ENCODE measurements around the gene SMYD3. TPM values are rescaled to one million over a fixed set of nuclear protein-coding genes. Genes with fewer than 3 reads are reported as not detected.

The SMYD3 gene
- total and polyA plus RNA-seq, 2 of the 13 experiments (the other 11 are each of a cell fraction or from before 2014, with no cell fraction given), result 27.7 to 35.8 TPM

DNA sequence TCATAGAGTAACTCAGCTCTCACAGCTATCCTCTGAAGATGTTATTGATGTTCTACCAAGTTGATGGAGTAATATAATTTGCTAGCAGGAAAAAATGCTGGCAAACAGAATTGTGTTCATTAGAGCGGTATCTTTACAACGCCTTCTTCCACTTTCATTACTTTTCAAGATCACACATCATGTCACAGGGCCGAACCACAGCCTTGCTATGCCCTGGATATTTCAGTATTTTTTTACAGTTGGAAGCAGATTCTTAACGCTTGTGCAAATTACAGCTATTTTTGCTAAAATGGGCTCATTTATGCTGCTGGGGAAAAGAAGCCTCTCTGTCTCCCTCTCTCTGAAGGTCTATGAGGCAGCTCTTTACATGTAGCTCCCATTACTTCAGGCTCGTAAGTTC is 720.1 kb downstream of the SMYD3 start:
- in situ Hi-C loops (cut with HindIII; ENCODE audit: extremely low pct_ligation_motif_present, low pct_unique_long_range_greater_than_20kb), result no loop called here
- BruUV-seq (replicated peaks), result no TSS peak
- Histone ChIP-seq H3K27ac (ENCODE audit: extremely low read length, insufficient read depth, low read length) (no peak overlapping the region), H3K4me2 (ENCODE audit: low read depth, low read length) (no peak overlapping the region), H3K79me2 (ENCODE audit: insufficient read depth, low read length) (no peaks in the 10 kb centered on the region), H4K20me1 (ENCODE audit: insufficient read depth, low read length) (no peaks in the 10 kb centered on the region), H3K36me3 (replicated peaks in 1 of 2; ENCODE audit: control insufficient read depth in 1 of 2, insufficient read depth in 2 of 2, low read length in 2 of 2) (no peaks in the 10 kb centered on the region), H2AFZ (ENCODE audit: low read length) (no peak overlapping the region), H3K9me3 (ENCODE audit: low read length) (no peaks in the 10 kb centered on the region), H3K9ac (ENCODE audit: insufficient read depth, low read depth, low read length) (no peak overlapping the region), H3K4me3 (replicated peaks in 1 of 3; ENCODE audit: insufficient read depth in 1 of 3, low read depth in 2 of 3, low read length in 3 of 3) (no peak overlapping the region), H3K4me1 (ENCODE audit: insufficient read depth, low read length) (no peaks in the 10 kb centered on the region), H3K27me3 (ENCODE audit: control insufficient read depth in 1 of 2, insufficient read depth in 2 of 2, low read length in 2 of 2) (no peaks in the 10 kb centered on the region)
- WGBS (ENCODE audit: low lambda C conversion rate), result 98% methylated on average over 5 of the region's 5 CpGs
- ATAC-seq, result no peak
- TF ChIP-seq ZNF678 (CRISPR knock-in tag; IDR thresholded peaks at IDR 0.05) (no peak), ZNF510 (CRISPR knock-in tag; IDR thresholded peaks at IDR 0.05; ENCODE audit: low read depth) (no peak), ZNF773 (CRISPR knock-in tag; IDR thresholded peaks at IDR 0.05; ENCODE audit: borderline replicate concordance) (no peak), ZNF703 (CRISPR knock-in tag; IDR thresholded peaks at IDR 0.05; ENCODE audit: borderline replicate concordance) (no peak), MIXL1 (CRISPR knock-in tag; IDR thresholded peaks at IDR 0.05) (no peak), NR2C2 (CRISPR knock-in tag; IDR thresholded peaks at IDR 0.05; ENCODE audit: borderline replicate concordance) (no peak), KMT2A (CRISPR knock-in tag; IDR thresholded peaks at IDR 0.05) (no peak), HNRNPH1 (optimal IDR thresholded peaks at IDR 0.05; ENCODE audit: low read depth, low read length) (no peak)
- TF ChIP-seq, protein P1, sequence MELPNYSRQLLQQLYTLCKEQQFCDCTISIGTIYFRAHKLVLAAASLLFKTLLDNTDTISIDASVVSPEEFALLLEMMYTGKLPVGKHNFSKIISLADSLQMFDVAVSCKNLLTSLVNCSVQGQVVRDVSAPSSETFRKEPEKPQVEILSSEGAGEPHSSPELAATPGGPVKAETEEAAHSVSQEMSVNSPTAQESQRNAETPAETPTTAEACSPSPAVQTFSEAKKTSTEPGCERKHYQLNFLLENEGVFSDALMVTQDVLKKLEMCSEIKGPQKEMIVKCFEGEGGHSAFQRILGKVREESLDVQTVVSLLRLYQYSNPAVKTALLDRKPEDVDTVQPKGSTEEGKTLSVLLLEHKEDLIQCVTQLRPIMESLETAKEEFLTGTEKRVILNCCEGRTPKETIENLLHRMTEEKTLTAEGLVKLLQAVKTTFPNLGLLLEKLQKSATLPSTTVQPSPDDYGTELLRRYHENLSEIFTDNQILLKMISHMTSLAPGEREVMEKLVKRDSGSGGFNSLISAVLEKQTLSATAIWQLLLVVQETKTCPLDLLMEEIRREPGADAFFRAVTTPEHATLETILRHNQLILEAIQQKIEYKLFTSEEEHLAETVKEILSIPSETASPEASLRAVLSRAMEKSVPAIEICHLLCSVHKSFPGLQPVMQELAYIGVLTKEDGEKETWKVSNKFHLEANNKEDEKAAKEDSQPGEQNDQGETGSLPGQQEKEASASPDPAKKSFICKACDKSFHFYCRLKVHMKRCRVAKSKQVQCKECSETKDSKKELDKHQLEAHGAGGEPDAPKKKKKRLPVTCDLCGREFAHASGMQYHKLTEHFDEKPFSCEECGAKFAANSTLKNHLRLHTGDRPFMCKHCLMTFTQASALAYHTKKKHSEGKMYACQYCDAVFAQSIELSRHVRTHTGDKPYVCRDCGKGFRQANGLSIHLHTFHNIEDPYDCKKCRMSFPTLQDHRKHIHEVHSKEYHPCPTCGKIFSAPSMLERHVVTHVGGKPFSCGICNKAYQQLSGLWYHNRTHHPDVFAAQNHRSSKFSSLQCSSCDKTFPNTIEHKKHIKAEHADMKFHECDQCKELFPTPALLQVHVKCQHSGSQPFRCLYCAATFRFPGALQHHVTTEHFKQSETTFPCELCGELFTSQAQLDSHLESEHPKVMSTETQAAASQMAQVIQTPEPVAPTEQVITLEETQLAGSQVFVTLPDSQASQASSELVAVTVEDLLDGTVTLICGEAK (IDR thresholded peaks at IDR 0.05), result no peak
- TF ChIP-seq, protein P1 (CRISPR knock-in tag; IDR thresholded peaks at IDR 0.05), result no peak
- TF ChIP-seq, protein P2, sequence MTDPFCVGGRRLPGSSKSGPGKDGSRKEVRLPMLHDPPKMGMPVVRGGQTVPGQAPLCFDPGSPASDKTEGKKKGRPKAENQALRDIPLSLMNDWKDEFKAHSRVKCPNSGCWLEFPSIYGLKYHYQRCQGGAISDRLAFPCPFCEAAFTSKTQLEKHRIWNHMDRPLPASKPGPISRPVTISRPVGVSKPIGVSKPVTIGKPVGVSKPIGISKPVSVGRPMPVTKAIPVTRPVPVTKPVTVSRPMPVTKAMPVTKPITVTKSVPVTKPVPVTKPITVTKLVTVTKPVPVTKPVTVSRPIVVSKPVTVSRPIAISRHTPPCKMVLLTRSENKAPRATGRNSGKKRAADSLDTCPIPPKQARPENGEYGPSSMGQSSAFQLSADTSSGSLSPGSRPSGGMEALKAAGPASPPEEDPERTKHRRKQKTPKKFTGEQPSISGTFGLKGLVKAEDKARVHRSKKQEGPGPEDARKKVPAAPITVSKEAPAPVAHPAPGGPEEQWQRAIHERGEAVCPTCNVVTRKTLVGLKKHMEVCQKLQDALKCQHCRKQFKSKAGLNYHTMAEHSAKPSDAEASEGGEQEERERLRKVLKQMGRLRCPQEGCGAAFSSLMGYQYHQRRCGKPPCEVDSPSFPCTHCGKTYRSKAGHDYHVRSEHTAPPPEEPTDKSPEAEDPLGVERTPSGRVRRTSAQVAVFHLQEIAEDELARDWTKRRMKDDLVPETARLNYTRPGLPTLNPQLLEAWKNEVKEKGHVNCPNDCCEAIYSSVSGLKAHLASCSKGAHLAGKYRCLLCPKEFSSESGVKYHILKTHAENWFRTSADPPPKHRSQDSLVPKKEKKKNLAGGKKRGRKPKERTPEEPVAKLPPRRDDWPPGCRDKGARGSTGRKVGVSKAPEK (CRISPR knock-in tag; IDR thresholded peaks at IDR 0.05; ENCODE audit: borderline replicate concordance), result no peak
- TF ChIP-seq, protein P3, sequence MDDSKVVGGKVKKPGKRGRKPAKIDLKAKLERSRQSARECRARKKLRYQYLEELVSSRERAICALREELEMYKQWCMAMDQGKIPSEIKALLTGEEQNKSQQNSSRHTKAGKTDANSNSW (CRISPR knock-in tag; IDR thresholded peaks at IDR 0.05; ENCODE audit: borderline replicate concordance), result no peak
- POLR2A ChIA-PET, result no interaction called here
- no peak for FAIRE-seq
- intact Hi-C loops (cut with micrococcal nuclease; ENCODE audit: unreplicated experiment), result no loop called here
- no peak for DNase-seq (ENCODE audit: low spot score)
- CTCF ChIA-PET (ENCODE audit: low intra/inter-chr PET ratio, low total read pairs), result no interaction called here
